ENCODE data around the gene DOCK8. TPM values are rescaled to one million over a fixed set of nuclear protein-coding genes. Genes with fewer than 3 reads are reported as not detected.

DOCK8 gene
- polyA plus RNA-seq, 1 donor (not counting 4 experiments of a cell fraction or from before 2014, with no cell fraction given) = 1.5 TPM

DNA sequence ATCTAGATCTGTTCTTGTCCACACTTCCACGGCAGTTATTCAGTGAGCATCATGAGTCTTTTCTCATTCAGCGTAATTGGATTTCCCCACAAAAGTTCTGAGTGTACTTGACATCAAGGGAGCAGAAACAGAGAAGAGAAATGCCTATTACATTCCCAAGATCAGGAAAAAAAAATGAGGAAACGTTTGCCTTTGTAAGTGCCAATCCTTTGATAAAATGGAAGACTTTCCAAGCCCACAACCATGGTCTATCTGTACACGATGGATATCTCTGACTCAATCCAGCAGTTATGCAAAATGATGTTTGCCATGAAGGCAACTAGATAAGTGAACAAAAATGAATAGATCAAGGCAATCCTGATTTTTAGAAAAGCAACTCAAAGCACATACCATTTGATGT is 235.9 kb downstream of the DOCK8 start:
- no peak for TF ChIP-seq EZH2 (IDR thresholded peaks at IDR 0.05; ENCODE audit: low read length)
- TF ChIP-seq, protein P1, sequence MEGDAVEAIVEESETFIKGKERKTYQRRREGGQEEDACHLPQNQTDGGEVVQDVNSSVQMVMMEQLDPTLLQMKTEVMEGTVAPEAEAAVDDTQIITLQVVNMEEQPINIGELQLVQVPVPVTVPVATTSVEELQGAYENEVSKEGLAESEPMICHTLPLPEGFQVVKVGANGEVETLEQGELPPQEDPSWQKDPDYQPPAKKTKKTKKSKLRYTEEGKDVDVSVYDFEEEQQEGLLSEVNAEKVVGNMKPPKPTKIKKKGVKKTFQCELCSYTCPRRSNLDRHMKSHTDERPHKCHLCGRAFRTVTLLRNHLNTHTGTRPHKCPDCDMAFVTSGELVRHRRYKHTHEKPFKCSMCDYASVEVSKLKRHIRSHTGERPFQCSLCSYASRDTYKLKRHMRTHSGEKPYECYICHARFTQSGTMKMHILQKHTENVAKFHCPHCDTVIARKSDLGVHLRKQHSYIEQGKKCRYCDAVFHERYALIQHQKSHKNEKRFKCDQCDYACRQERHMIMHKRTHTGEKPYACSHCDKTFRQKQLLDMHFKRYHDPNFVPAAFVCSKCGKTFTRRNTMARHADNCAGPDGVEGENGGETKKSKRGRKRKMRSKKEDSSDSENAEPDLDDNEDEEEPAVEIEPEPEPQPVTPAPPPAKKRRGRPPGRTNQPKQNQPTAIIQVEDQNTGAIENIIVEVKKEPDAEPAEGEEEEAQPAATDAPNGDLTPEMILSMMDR (optimal IDR thresholded peaks at IDR 0.05 in 1 of 3, IDR thresholded peaks at IDR 0.05 in 1 of 3, conservative IDR thresholded peaks at IDR 0.05 in 1 of 3; ENCODE audit: extremely low read depth in 1 of 3, insufficient read depth in 2 of 3, low read length in 3 of 3) = no peak
- Histone ChIP-seq H3K4me2 (ENCODE audit: control insufficient read depth, extremely low read depth, insufficient read depth, low read depth, low read length) (no peak overlapping the region), H2AFZ (ENCODE audit: control insufficient read depth, low read length) (no peak overlapping the region), H3K27ac (ENCODE audit: control insufficient read depth, insufficient read depth, low read length) (no peak overlapping the region), H3K9ac (ENCODE audit: control insufficient read depth, extremely low read depth, insufficient read depth, low read length) (no peak overlapping the region), H3K4me3 (ENCODE audit: control insufficient read depth in 2 of 3, extremely low read depth in 1 of 3, insufficient read depth in 2 of 3, low read depth in 1 of 3, low read length in 3 of 3) (no peak overlapping the region), H3K27me3 (ENCODE audit: control insufficient read depth, extremely low read depth, insufficient read depth, low read length) (no peaks in the 10 kb centered on the region), H3K36me3 (ENCODE audit: control insufficient read depth in 2 of 2, extremely low read depth in 1 of 2, insufficient read depth in 2 of 2, low read length in 2 of 2) (no peaks in the 10 kb centered on the region), H3K9me1 (ENCODE audit: control insufficient read depth, extremely low read depth, insufficient read depth, low read length) (no peaks in the 10 kb centered on the region), H4K20me1 (ENCODE audit: control insufficient read depth, extremely low read depth, insufficient read depth, low read length) (no peaks in the 10 kb centered on the region), H3K79me2 (ENCODE audit: control insufficient read depth, insufficient read depth, low read length) (no peaks in the 10 kb centered on the region), H3K4me1 (ENCODE audit: control insufficient read depth, extremely low read depth, insufficient read depth, low read length) (peaks cover 21% of the 10 kb centered on the region), H3K9me3 (ENCODE audit: control insufficient read depth, low read depth, low read length) (no peaks in the 10 kb centered on the region)
- dilution Hi-C loops (cut with MboI; ENCODE audit: extremely low pct_ligation_motif_present, low sequenced_read_pairs) = no loop called here
- no peak for FAIRE-seq
- no peak for DNase-seq (ENCODE audit: low read depth, low spot score)

- Histone ChIP-seq H3K9me1 (ENCODE audit: control insufficient read depth, extremely low read depth, insufficient read depth, low read length) (no peaks in the 10 kb centered on the region), H3K79me2 (ENCODE audit: control insufficient read depth, insufficient read depth, low read length) (no peaks in the 10 kb centered on the region), H3K4me3 (ENCODE audit: control insufficient read depth in 2 of 3, extremely low read depth in 1 of 3, insufficient read depth in 2 of 3, low read depth in 1 of 3, low read length in 3 of 3) (no peak overlapping the region), H2AFZ (ENCODE audit: control insufficient read depth, low read length) (no peak overlapping the region), H3K4me2 (ENCODE audit: control insufficient read depth, extremely low read depth, insufficient read depth, low read depth, low read length) (no peak overlapping the region), H3K9ac (ENCODE audit: control insufficient read depth, extremely low read depth, insufficient read depth, low read length) (no peak overlapping the region), H3K27ac (ENCODE audit: control insufficient read depth, insufficient read depth, low read length) (no peak overlapping the region), H4K20me1 (ENCODE audit: control insufficient read depth, extremely low read depth, insufficient read depth, low read length) (no peaks in the 10 kb centered on the region), H3K4me1 (ENCODE audit: control insufficient read depth, extremely low read depth, insufficient read depth, low read length) (peaks cover 2% of the 10 kb centered on the region), H3K27me3 (ENCODE audit: control insufficient read depth, extremely low read depth, insufficient read depth, low read length) (no peaks in the 10 kb centered on the region), H3K9me3 (ENCODE audit: control insufficient read depth, low read depth, low read length) (no peaks in the 10 kb centered on the region), H3K36me3 (ENCODE audit: control insufficient read depth in 2 of 2, extremely low read depth in 1 of 2, insufficient read depth in 2 of 2, low read length in 2 of 2) (no peaks in the 10 kb centered on the region)
- DNase-seq (ENCODE audit: low read depth, low spot score) (no peak), FAIRE-seq (no peak)
- no peak for TF ChIP-seq EZH2 (IDR thresholded peaks at IDR 0.05; ENCODE audit: low read length)
- TF ChIP-seq, protein P1 (optimal IDR thresholded peaks at IDR 0.05 in 1 of 3, IDR thresholded peaks at IDR 0.05 in 1 of 3, conservative IDR thresholded peaks at IDR 0.05 in 1 of 3; ENCODE audit: extremely low read depth in 1 of 3, insufficient read depth in 2 of 3, low read length in 3 of 3) = no peak
- dilution Hi-C loops (cut with MboI; ENCODE audit: extremely low pct_ligation_motif_present, low sequenced_read_pairs) = no loop called here
Observed at GRCh38 chr9:453832-454231, 239.2 kb downstream of the DOCK8 start.
